GM21723 (cell line): ENCODE results near the gene CEP97.

Experiments
- ATAC-seq: cut with Tn5 transposase; IDR thresholded peaks from one replicate; pipeline ENCODE4 v1.9.1; 2021; ENCODE audit warnings: mild to moderate bottlenecking, moderate library complexity; ENCODE audit not compliant: unreplicated experiment

Gene CEP97

DNA sequence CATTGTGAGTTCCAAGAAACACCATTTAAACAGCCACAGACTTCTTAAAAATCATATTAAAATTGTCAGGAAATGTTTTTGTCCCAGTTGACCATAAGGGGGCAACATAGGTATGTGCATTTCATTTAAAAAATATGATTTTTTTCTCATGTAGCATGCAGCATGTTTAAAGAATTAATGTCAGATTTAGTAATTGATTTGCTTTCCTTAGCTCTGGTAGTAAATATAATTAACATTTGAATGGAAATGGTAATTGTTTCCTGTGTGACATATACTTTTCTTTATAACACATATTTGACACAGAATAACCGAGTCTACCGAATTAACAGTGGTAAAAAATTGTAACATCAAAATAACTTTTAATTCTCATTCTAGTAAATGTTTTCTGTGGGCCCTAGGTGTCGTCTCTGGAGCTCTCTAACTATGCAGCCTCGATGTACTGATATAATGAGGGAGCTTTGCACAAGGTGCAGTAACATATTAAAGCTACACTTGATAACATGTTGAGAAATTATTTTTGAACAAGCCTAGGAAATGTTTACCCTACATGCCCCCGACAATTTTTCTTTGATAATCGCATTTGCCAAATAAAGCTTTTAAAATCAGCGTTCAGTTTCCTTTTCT lies 89.5 kb downstream of the CEP97 start:
- no peak for ATAC-seq

DNA sequence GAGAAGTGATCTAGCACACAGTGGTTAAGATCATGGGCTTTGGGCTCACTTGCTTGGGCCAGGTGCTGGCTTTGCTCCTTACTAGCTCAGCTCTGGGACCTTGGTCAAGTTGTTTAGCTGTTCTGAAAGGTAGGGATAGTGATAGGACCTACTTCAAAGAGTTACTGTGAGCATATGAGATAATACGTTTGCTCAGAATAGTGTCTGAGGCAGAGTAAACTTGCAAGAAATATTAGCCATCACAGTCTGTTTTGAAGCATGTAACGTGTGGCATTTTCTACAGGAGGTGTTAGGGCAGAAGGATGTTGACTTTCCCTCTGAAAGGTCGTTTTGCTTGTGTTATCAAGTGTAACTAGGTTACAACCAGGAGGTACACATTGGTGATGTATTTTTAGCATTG lies 90.4 kb downstream of the CEP97 start:
- no peak for ATAC-seq

DNA sequence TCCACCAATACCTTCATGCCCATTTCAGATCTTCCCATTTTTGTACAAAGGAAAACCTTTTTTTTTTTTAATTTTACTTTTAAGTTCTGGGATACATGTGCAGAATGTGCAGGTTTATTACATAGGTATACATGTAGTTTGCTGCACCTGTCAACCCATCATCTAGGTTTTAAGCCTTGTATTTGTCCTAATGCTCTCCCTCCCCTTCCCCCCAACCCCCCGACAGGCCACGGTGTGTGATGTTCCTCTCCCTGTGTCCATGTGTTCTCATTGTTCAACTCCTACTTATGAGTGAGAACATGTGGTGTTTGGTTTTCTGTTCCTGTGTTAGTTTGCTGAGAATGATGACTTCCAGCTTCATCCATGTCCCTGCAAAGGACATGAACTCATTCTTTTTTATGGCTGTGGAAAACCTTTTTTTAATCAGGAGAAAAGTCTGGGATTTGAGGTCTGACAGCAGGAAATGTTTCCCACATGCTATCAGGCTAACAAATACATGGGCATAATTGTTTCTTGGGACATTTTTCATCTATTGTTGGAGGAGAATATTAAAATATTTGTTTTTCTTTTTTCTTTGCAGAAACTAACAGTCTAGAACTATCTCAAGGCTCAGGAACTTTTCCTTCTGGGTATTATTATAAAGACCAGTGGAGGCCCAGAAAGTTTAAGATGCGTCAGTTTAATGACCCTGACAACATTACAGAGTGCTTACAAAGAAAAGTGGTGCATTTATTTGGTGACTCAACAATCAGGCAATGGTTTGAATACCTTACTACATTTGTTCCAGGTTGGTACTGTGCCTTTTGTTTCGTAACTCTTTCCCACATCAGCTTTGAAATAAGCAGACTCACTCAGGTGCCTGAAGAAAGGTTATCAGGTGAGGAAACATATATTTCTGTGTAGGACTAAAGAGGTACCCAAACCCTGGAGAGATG lies 92.1 kb downstream of the CEP97 start:
- no peak for ATAC-seq

DNA sequence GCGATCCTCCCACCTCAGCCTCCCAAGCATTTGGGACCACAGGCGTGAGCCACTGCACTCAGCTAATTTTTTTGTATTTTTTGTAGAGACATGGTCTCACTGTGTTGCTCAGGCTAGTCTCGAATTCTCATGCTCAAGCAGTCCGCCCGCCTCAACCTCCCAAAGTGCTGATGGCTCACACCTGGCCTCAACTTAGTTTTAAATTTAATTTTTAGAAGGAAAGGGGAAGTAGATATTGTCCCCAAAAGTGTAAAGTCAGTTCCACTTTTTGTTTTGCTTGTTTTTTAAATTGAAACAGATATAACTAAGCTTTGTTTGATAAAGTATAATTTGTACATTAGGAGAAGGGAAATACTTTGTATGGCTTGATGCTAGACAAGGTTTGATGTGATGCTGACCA lies 93.6 kb downstream of the CEP97 start:
- peak; percentile 53 for ATAC-seq

DNA sequence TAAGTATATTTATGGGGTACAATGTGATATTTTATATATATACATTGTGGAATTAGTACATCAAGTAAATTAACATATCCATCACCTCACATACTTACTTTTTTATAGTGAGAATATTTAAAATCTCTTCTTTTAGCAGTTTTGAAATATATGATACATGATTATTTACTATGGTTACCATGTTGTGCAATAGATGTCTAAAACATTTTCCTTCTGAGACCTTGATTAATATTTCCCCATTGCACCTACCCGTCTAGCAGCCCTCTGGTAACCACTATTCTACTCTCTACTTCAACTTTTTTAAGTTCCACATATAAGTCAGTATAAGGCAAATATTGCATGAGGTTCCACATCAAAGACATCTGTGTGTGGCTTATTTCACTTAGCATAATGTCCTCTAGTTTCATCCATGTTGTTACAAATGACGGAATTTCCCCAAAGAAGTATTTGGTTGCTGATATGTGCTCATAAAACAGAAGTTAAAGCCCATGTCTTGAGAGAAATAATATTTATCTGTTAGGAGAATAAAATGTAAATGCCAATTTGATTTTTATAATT lies 95.3 kb downstream of the CEP97 start:
- no peak for ATAC-seq
